Natural killer cell (primary cell): ENCODE data around the gene ATP2B2. TPM values are rescaled to one million over a fixed set of nuclear protein-coding genes. Genes with fewer than 3 reads are reported as not detected.

Experiments
- ATAC-seq, 3 donors: fragments of 150-1000 bp in 2 of 3; fragments of 200-7000 bp in 1 of 3; cut with Tn5 transposase; 1 replicate in 1 of 3; 2 replicates in 2 of 3; pipeline ENCODE4 v1.10.0; 2021; ENCODE audit warnings: mild to moderate bottlenecking in 2 of 3, moderate library complexity in 2 of 3
- DNase-seq, 2 donors: peaks; one replicate each; pipeline versions ENCODE4 v3.0.0 to v3.0.0-alpha.2; 2013 to 2021; ENCODE audit warnings: mixed read lengths in 1 of 2
- H3K27ac ChIP-seq: one replicate; pipeline ENCODE4 v1.5.1; 2013; ENCODE audit warnings: mild to moderate bottlenecking, low read length
- H3K27me3 ChIP-seq: one replicate; pipeline ENCODE4 v1.6.1; 2013; ENCODE audit warnings: low read length; ENCODE audit not compliant: control insufficient read depth, insufficient read depth
- H3K36me3 ChIP-seq: one replicate; pipeline ENCODE4 v1.6.1; 2013; ENCODE audit warnings: low read length; ENCODE audit not compliant: control insufficient read depth, insufficient read depth
- H3K4me1 ChIP-seq: one replicate; pipeline ENCODE4 v1.6.1; 2013; ENCODE audit warnings: low read length; ENCODE audit not compliant: control insufficient read depth, insufficient read depth
- H3K4me3 ChIP-seq: one replicate; pipeline ENCODE4 v1.5.1; 2013; ENCODE audit warnings: low read length
- H3K9me3 ChIP-seq: one replicate; pipeline ENCODE4 v1.6.1; 2013; ENCODE audit warnings: low read length; ENCODE audit not compliant: control insufficient read depth, insufficient read depth
- H3K27ac Mint-ChIP-seq, 2 donors: one replicate each; pipeline ENCODE4 v1.8.0; 2022; ENCODE audit warnings: mild to moderate bottlenecking in 2 of 2, mixed read lengths in 2 of 2, moderate library complexity in 1 of 2
- H3K27me3 Mint-ChIP-seq, 2 donors: one replicate each; pipeline ENCODE4 v1.8.0; 2022; ENCODE audit warnings: low read depth in 2 of 2, mixed read lengths in 2 of 2
- H3K36me3 Mint-ChIP-seq: one replicate; pipeline ENCODE4 v1.8.0; 2022; ENCODE audit warnings: mixed read lengths
- H3K4me1 Mint-ChIP-seq, 2 donors: one replicate each; pipeline ENCODE4 v1.8.0; 2022; ENCODE audit warnings: mixed read lengths in 2 of 2
- H3K4me3 Mint-ChIP-seq: one replicate; pipeline ENCODE4 v1.8.0; 2022; ENCODE audit warnings: mild to moderate bottlenecking, moderate library complexity, mixed read lengths
- H3K9me3 Mint-ChIP-seq, 2 donors: one replicate each; pipeline ENCODE4 v1.8.0; 2022; ENCODE audit warnings: mixed read lengths in 2 of 2
- CTCF ChIP-seq: fragments of 200-600 bp; IDR thresholded peaks from one replicate; pipeline ENCODE4 v1.8.0; 2022; ENCODE audit warnings: antibody characterized with exemption
- WGBS: methylation state at CpG from one replicate; pipeline ENCODE4 v1.1.7; 2013; ENCODE audit warnings: missing lambda C conversion rate; ENCODE audit not compliant: insufficient coverage; 5-methylcytosine and 5-hydroxymethylcytosine counted together
- intact Hi-C: fragments of 100-400 bp; cut with micrococcal nuclease; formaldehyde crosslinking; loops from one replicate; pipeline ENCODE4 v1.14.2; 2022
- total RNA-seq, 4 donors: library from RNA; stranded (reverse); fragments of 120-200 nt in 1 of 4; gene quantifications; one replicate each; pipeline versions ENCODE4 v1.2.3 to v1.2.4, GENCODE V29; 2013 to 2022

ATP2B2 gene
- total RNA-seq, 3 donors from 2014 or later (not counting 1 experiment from before 2014, with no cell fraction given): not detected

- H3K4me1 ChIP-seq: peaks cover 43% of the 10 kb centered on the region
- H3K4me3 ChIP-seq: no peak overlapping the region
- no peak overlapping the region for H3K27ac ChIP-seq
- no peak overlapping the region for H3K27ac Mint-ChIP-seq
- 95% methylated on average over 15 of the region's 15 CpGs for WGBS
- H3K27me3 Mint-ChIP-seq: peaks cover 0 to 3% of the 10 kb centered on the region in 2 donors
- TF ChIP-seq CTCF: no peak
- peaks cover 0 to 10% of the 10 kb centered on the region in 2 donors for H3K4me1 Mint-ChIP-seq
- H3K27me3 ChIP-seq: no peaks in the 10 kb centered on the region
- DNase-seq: no peak
- ATAC-seq: no peak
- H3K4me3 Mint-ChIP-seq: no peak overlapping the region
- no peaks in the 10 kb centered on the region for H3K9me3 Mint-ChIP-seq
- H3K9me3 ChIP-seq: no peaks in the 10 kb centered on the region
- H3K36me3 Mint-ChIP-seq: no peaks in the 10 kb centered on the region
- intact Hi-C loops: no loop called here
- H3K36me3 ChIP-seq: no peaks in the 10 kb centered on the region
Measured at GRCh38 chr3:10394491-10395025, 110.8 kb downstream of the ATP2B2 start.

GRCh38 chr3:10393514-10393913 lies 111.9 kb downstream of the ATP2B2 start:
- no peak overlapping the region for H3K27ac Mint-ChIP-seq
- H3K4me1 Mint-ChIP-seq: peaks cover 0 to 10% of the 10 kb centered on the region in 2 donors
- H3K4me3 ChIP-seq: no peak overlapping the region
- no peak for DNase-seq
- H3K27ac ChIP-seq: no peak overlapping the region
- no peaks in the 10 kb centered on the region for H3K27me3 ChIP-seq
- no peaks in the 10 kb centered on the region for H3K36me3 Mint-ChIP-seq
- intact Hi-C loops: no loop called here
- 94% methylated on average over 2 of the region's 2 CpGs for WGBS
- no peak overlapping the region for H3K4me3 Mint-ChIP-seq
- H3K27me3 Mint-ChIP-seq: peaks cover 0 to 3% of the 10 kb centered on the region in 2 donors
- peaks cover 48% of the 10 kb centered on the region for H3K4me1 ChIP-seq
- ATAC-seq: no peak
- H3K9me3 Mint-ChIP-seq: no peaks in the 10 kb centered on the region
- no peaks in the 10 kb centered on the region for H3K36me3 ChIP-seq
- H3K9me3 ChIP-seq: no peaks in the 10 kb centered on the region
- TF ChIP-seq CTCF: no peak

- DNase-seq (no peak), ATAC-seq (no peak)
- Mint-ChIP-seq H3K27me3 (peaks cover 0 to 3% of the 10 kb centered on the region in 2 donors), H3K4me3 (no peak overlapping the region), H3K36me3 (no peaks in the 10 kb centered on the region), H3K4me1 (peaks cover 0 to 11% of the 10 kb centered on the region in 2 donors), H3K9me3 (no peaks in the 10 kb centered on the region), H3K27ac (no peak overlapping the region)
- TF ChIP-seq CTCF: no peak
- Histone ChIP-seq H3K4me3 (no peak overlapping the region), H3K4me1 (peaks cover 50% of the 10 kb centered on the region), H3K36me3 (no peaks in the 10 kb centered on the region), H3K27me3 (no peaks in the 10 kb centered on the region), H3K9me3 (peaks cover 2% of the 10 kb centered on the region), H3K27ac (no peak overlapping the region)
- 91% methylated on average over 15 of the region's 15 CpGs for WGBS
- intact Hi-C loops: no loop called here
Measured at GRCh38 chr3:10392906-10393461, 112.4 kb downstream of the ATP2B2 start.

GRCh38 chr3:10392244-10392643 lies 113.1 kb downstream of the ATP2B2 start:
- H3K9me3 ChIP-seq: peaks cover 8% of the 10 kb centered on the region
- Mint-ChIP-seq H3K36me3 (no peaks in the 10 kb centered on the region), H3K9me3 (no peaks in the 10 kb centered on the region), H3K27ac (no peak overlapping the region), H3K4me1 (peaks cover 0 to 15% of the 10 kb centered on the region in 2 donors), H3K27me3 (peaks cover 0 to 1% of the 10 kb centered on the region in 2 donors), H3K4me3 (no peak overlapping the region)
- no peak for DNase-seq
- 84% methylated on average over 4 of the region's 4 CpGs for WGBS
- no peak for ATAC-seq
- H3K27ac ChIP-seq: no peak overlapping the region
- no peaks in the 10 kb centered on the region for H3K27me3 ChIP-seq
- H3K4me3 ChIP-seq: no peak overlapping the region
- TF ChIP-seq CTCF: no peak
- intact Hi-C loops: no loop called here
- H3K36me3 ChIP-seq: no peaks in the 10 kb centered on the region
- peaks cover 53% of the 10 kb centered on the region for H3K4me1 ChIP-seq
